Measurements from ENCODE around the gene TTC7B.

Gene TTC7B

DNA sequence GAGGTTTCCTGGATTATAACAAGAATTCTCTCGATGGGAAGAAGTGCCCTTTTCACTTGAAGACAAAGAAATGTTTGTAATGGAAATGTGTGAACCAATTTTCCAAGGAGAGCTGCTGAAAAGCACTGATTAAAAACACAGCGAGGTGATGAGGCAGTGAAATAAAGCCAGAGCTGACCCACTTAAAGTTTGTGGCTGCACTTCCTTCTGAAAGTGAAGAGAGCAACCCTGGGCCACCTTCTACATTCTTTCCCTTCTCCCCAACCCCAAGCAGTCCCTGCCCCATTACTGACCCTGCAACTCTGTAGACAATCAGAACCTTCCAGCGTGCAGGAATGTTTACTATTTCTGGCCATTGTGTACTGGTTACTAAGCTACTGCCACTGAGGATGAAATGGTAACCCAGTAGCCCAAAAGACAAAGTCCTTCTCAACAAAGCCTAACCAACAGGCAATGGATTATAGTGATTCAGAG, 173.9 kb downstream of the TTC7B start:
- DNase-seq, result no peak

DNA sequence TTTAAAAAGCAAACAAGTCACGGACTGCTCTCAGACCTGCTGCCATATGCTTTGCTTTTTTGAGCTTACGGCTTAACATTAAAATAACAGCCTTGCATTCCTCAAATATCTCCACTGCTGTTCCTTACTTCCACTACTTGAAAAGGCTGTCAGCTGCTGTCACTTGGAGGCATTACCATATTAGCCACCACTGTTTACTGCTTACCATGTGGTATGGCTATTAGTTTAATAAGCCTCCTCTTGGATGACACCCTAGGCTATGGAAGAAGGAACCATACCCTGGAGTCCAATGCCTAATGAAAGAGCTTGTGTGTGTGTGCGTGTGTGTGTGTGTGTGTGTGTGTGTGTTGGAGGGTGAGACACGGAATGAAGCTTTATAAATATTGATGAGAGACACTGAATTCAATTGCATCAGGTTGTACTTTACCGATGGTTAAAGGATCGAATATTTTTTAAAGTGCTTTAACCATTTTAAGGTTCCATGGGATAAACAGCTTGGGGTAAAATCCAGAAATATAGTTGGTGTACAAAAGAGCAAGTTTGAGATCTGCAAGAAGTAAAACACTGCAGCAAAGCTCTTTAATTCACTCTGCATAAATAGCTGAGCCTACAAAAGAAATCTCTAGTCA, 174.5 kb downstream of the TTC7B start:
- no peak for DNase-seq

DNA sequence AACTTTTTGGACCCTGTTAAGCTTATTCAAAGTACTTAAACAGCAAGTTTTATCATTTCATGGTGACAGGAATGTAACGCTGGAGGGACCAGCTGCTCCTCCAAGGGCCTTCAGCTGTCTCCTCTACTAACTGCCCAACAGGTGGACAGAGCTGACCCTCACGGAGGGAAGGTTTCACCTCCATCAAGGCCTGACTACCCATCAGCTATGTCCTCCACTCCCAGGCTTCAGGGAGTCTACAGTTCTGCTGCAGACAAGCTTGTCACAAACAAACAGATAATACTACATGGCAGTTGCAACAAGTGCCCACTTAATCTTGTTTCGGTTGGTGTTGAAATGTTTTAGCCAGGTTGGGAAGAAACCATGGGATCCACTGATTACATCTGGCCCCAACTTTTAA, 175.1 kb downstream of the TTC7B start:
- DNase-seq, result no peak

DNA sequence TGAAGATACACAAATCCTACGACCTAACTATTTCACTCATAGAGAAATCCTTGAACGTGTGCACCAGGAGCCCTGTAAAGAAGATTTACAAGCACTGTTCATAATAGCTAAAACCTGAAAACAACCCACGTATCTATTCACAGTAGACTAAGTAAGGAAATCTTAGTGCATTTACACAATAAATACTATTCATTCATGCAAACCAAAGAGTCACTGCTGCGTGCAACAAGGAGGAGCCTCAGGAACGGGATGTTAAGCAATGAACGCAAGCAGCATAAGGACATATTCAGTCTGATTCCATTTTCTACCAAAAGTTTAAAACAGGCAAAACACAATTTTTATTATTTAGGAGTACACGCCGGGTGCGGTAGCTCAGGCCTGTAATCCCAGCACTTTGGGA, 176.6 kb downstream of the TTC7B start:
- peak; percentile 19 for DNase-seq

DNA sequence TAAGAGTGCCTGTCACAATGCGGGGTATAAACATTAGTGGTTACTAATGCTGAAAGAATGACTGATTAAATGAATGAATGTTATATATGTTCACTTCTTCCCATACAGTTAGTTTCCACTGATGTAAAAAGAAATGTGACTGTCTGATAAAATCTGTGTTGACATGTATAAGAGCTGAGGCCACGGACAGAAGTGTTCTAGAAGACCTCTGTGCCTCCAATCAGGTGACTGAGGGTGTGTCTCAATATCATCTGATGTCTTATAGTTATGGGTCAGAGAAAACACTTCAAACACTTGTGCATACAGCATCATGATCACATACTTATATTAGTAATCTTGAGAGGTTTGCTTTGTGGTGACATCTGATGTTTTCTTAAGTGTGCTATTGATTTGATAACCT, 183.4 kb downstream of the TTC7B start:
- peak; percentile 64 for DNase-seq

DNA sequence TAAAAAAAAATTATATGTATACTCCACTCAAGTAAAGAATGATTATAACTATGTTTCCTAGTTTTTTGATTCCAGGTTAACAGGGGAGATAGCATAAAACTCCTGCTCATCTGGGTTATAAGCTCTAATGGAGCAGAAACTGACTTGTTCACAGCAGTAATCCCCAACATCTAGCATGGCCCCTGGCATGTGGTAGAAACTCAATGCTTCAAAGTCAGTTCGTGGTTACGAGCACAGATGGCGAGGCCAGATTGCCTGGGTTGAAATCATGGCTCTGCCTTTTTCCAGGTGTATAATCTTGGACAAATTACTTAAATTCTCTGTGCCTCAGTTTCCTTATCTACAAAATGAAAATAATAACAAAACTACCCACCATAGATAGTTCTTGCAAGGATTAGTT, 183.8 kb downstream of the TTC7B start:
- no peak for DNase-seq

DNA sequence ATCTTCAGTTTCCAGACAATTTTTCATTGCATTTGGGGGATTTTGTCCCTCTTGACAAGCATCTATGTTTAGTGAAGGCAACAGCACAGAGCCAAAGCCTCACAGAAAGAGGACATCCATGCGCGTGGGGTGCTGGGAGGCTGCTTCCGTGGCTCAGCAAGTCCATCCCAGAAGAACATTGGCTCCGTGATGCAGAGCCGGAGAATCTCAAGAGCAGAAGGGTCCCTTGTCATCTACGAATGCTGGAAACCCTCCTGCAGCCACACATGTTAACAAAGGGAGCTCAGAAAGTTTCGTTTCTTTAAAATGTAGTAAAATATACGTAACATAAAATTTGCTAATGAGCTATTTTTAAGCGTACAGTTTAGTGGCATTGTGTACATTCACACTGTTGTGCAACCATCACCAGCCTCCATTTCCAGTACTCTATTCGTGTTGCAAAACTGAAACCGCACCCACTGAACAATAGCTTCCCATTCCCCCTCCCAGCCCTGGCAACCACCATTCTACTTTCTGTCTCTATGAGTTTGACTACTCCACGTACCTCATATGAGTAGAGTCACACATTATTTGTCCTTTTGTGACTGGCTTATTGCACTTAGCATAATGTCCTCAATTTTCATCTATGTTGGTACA, 185.9 kb downstream of the TTC7B start:
- peak; percentile 93 for DNase-seq

DNA sequence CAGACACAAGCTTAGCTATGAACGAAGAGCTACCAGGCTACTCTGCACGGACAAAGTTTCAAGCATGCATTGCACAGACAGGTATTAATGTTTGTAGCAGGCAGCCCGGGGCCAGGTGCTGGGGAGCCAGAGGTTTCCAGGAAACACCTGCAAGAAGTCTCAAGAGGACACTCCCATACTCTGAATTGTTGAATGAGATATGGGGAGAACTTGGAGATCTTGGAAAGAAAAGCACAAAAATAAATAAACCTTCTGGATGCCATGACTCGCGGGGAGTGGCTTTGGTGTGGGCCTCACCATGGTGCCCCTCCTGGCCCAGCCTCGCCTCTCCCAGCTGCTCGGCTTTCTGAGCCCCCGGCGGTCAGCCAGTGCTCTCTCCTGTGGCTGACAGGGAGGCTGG, 186.8 kb downstream of the TTC7B start:
- DNase-seq, result no peak

DNA sequence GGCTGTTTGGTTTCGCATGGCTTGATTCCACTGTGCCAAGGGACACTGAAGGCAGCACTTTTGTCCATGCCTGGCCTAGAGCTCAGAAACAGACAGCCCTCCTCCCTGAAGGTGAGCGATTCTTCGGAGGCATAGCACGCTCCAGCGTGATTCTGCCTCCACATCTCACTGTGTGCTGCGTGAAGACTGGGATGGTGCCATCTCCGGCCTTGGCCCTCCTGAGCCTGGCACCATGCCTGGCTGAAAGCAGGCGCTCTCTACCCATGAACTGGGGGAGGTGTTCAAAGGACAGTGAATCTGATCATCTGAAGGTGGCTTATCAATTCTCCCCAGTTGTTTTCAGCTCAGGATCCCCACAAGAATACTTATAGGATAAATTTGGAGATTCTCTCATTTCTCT, 187.4 kb downstream of the TTC7B start:
- DNase-seq, result no peak

DNA sequence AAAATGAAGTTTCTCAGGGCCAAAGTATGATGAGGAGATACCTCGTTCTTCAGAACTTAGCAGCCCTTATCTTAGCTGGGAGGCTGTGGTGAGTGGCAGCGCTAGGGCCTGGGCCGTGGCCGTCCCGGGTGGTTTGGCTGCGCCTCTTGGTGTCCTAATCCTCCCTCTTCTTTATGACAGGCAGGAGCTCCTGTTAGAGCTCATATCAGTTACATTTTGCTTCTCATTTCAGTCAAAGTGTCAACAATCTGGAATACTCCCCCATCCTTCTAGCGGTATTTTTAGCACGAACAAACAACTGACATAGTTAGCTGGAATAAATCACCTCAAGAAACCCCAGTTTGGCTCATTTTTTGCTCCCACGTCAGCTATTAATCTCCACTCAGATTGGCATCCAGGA, 188.8 kb downstream of the TTC7B start:
- DNase-seq, result no peak

DNA sequence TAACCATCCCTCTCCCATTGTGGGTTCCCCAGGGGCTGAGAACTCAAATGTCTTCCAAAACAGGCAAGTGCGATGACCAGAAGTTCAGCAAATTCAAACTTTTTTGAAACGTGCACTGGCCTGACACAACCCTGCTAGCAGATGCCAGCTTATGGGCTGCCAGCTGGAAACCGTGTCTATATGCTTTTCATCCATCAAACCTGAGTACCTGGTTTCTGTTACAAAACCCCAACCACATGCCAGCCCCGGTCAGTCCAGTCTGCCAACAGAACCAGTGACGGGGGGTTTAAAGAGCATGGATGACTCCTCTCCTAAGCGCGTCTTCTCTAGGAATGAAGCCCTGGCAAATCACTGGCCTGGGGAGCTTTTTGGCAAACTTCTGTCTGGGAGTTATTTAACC, 189.7 kb downstream of the TTC7B start:
- DNase-seq, result no peak

DNA sequence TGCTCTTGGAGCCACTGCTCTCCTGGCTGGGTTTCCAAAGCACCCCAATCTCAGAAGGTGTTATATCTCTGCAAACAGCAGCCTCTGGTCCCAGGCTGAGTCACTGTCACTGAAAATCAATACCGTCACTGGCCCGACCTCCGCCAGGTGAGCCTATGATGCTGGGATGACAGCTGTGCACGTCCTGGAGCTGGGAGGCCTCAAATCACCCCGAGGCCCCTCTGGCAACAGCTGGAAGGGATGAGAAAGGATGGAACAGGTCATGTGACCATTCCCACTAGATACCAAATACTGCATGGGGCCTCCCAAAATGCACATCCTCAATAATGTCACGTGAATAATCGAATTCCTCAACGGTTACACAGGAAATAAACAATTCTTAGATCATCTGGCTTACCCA, 190.8 kb downstream of the TTC7B start:
- DNase-seq, result no peak

DNA sequence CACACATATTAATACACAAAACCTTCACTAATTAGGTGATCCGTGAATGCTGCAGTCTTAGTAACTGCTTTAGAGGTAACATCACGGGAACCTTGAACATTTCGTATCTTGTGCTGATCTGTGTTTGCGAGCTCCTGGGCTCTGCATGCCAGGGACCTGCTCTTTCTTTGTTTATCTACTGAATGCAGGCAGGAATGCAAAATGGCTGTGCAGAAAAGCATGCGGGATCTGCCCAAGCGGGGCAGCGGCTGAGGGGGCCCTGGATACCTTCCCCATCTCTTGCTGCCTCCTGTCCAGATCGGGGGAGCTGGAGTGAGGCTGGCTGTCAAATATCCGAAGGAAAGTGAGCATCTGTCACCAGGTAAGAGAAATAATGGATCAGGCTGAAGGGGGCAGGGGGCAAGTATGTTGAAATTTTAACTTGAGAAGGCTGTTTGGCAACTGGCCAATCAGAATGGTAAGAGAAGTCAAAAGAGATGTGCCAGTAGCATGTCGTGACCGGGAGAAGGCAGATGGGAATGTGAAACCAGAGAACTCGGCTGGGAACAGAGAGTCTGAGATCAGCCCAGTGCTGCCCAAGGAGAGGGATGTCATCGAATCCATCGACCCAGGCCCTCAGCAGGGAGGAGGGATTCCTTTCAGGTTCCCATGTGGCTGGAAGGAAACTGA, 191.4 kb downstream of the TTC7B start:
- DNase-seq, result no peak

DNA sequence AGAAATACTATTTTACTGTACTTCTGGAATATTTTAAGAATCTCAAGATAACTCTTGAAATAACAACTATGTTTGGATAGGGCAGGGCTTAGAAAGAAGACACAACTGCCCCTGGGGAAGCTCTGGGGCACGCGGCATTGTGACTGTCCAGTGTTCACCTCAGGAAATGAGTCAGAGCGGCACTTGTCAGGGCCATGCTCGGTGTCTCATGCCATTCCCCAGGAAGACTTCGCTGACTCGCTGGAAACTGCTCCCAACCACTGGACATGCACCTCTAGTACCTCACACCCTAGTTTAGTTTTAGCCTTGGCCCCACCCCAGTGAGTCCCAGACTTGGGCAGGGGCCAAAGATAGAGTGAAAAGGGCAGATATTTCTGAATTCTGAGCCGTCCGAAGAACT, 192.0 kb downstream of the TTC7B start:
- peak; percentile 83 for DNase-seq

DNA sequence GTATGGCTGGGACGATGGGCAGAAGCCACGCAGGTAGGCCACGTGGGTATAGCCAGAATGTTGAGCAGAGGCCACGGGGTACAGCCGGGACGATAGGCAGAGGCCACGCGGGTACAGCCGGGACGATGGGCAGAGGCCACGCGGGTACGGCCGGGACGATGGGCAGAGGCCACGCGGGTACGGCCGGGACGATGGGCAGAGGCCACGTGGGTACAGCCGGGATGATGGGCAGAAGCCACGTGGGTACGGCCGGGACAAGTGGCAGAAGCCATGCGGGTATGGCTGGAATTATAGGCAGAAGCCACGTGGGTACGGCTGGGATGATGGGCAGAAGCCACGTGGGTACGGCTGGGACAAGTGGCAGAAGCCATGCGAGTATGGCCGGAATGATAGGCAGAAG, 195.0 kb downstream of the TTC7B start:
- no peak for DNase-seq

DNA sequence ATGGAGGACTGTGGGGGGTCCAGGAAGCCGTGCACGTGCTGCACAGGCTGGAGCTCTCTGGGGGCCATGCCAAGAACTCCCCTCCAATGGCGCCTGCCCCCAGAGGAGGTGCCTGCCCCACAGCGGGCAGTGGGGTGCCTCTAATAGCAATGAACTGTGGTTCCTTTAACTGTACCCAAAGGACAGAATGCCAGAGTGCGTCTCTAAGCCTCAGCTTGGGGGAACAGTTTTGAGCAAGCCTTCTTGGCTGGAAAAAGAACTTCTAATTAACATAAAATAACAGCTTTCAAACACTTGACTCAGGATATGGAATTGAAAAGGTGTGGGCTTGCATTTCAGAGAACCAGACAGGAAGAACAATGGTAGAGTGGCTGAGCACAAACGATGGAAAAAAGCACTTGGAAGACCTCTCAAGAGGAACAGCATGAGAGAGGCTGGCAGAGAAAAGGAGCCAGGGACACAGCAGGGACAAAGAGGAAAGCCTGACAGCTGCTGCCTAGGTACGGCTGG, 195.6 kb downstream of the TTC7B start:
- no peak for DNase-seq

DNA sequence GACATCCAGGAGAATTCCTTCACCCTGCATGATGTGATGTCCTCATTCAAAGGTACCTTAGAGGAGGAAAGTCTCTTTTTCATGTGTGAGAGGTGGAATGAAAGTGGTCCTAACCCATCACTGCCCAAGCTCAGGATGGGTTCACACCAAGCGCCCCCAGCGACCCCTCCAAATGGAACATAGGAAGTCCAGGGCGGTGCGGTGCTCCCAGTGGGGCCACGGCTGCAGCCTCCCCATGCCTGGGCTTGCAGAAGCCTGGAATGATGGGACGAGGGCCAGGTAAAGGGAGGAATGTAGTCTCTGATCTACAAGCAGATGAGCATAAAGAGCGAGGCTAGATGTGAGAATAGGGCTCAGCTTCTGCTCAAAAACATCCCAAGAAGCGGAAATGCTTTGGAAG, 196.3 kb downstream of the TTC7B start:
- no peak for DNase-seq

DNA sequence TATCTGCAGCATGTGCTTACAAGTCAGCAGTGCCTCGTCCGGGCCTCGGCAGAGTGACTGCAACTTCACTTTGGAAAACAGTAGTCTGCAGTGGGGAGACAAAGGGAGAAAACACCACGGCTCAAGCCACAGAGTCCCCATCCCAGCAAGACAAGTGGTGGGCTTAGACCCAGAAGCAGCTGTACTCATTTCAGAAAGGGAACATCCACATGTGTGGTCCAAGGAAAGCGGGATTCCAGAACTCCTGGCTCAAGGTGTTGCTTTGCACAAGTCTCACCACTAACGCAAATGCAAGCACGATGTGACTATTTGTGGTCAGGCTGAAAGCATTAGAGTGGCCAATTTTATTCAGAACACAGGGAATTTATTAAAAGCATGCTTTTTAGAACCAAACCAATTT, 198.3 kb downstream of the TTC7B start:
- DNase-seq, result no peak

DNA sequence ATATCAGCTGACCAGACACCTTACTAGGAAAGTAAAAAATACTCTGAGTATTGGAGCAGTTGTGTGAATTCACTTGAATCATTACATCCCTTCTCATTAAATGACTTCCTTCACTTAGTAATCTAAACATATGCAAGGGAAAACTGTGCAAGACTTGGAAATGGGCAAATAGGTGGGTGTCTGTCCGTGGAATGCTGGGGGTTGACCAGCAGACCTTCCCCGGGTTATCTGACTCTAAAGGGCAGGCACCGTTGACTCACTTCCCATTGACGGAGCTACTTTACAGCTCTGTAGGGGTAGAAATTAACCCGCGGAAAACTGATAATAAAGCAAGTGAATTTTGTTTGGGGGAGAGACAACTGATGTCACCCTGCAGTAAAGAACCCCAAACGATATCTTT, 199.3 kb downstream of the TTC7B start:
- peak; percentile 23 for DNase-seq

DNA sequence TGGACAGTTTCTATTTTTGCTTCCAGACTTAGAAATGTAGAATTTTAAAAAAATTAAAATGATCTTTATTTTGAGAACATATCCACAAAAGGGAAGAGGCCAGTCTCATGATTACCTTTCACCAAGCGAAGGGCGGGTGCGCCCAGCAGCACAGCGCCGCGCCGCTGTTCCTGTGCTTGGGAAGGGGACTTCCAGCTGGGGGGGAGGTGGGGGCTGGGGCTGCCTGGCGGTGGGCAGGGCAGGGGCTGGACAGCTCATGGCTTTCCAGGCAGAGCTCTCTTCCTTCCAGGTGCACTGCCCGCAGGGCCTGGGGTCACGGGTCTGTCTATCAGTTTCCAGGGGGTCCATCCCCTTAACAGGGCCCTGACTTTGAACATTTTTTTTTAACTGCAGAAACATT, 199.9 kb downstream of the TTC7B start:
- DNase-seq, result no peak

DNA sequence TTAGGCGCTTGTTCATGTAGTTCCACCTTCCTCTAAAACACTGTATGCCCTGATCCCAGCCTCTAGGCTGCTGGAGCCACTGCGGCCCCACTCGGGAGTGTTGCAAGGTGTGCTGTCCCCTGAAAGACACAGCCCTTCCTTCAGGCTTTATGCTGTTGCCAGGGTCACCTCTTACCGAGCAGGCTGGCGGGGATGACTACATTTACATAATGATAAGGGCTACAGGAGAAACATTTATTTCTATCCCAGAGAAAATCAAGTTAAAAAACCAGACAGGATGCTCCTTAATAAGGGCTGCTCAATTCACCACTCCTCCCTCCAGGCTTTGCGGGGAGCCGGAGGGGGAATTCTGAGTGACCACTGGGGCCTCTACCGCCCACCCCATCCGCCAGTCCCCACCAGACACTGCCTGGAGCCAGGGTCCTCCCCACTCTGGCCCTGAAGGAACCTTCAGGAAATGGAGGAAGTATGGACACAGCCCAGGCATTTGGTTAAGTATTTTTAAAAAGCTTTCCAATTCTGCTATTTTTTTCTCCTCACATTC, 200.6 kb downstream of the TTC7B start:
- no peak for DNase-seq

DNA sequence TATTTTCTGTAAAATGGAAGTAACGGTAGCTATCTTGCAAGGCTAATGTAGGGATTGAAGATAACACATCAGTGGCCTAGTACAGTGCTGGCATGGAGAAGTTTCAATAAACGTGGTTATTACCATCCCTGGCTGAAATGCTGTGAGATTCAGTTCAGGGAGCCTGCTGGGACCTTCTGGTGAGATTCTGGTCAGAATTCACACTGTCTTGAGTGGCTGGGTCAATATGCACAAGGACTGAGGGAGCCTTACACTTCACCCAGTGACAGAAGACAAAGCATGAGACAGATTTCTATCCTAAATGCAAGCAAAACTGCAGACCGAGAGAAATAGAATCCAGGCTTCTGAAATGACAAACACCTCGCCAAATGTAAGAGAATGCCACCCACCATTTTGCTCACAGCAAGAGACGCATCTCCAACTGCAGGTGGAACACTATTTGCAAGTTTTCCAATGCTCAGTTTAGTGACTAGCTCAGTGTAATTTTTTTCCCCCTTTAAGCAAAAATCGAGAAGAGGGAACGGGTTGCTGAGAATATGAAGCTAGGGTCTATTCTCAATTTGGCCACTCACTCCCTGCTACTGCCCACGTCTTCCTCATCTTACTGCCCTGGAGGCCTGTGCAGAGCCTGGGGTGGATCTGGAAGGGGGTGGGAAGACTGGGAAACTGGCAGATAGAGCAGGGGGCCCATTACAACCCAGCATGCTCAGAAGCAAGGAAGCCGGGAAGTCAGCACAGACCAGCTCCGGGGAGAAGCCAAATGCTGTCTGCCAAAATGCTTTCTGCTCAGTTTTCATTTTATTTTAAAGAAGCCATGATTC, 201.3 kb downstream of the TTC7B start:
- DNase-seq, result no peak

DNA sequence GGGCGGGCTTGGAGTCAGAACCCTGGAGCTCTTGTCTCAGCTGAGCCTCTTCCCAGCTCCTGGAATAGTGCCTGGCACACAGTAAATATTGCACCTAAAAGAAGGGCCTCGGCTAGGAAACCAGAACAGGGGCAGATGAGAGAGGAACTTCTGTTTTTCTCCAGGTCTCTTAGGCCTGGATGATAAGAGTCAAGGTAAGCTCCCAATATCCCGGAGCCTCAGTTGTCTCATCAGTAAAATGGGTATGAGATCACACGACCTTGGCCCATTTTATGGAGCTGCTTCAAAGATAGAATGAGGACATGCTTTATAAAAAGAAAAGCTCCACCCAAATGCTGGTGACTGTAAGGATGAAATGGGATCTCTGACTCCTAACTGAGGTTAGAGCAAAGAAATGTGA, 202.2 kb downstream of the TTC7B start:
- no peak for DNase-seq
